Fibroblast of mammary gland (primary cell): ENCODE results near the gene DGKG.

Experiments
- DNase-seq: peaks from one replicate; pipeline ENCODE4 v3.0.0-alpha.2; 2010; ENCODE audit warnings: low read depth
- H3K4me3 ChIP-seq: 2 replicates; pipeline ENCODE4 v1.5.1; 2011; ENCODE audit warnings: low read depth, mild to moderate bottlenecking, low read length, moderate library complexity; ENCODE audit not compliant: control insufficient read depth
- TF ChIP-seq, protein P1 (sequence below): conservative IDR thresholded peaks from 2 replicates; pipeline ENCODE4 v1.5.1; 2011; ENCODE audit warnings: low read depth, low read length, inconsistent platforms; ENCODE audit not compliant: control insufficient read depth, insufficient read depth

Gene DGKG

DNA sequence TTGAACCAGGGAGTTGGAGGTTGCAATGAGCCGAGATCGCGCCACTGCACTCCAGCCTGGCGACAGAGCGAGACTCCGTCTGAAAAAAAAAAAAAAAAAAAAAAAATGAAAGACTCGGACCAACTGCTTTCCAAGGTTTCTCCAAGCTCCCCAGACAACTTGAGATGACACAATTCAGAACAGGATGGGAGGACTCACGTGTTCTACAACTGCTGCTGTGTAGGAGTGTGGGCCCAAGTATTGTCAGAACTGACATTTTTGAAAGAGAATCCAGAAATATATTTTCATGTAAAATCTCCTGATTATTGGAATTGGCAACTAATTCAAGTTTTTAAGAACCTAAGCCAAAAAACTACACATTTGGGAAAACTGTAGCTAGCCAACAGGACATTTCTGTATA lies 143.6 kb downstream of the DGKG start:
- H3K4me3 ChIP-seq: no peak overlapping the region
- TF ChIP-seq, protein P1, sequence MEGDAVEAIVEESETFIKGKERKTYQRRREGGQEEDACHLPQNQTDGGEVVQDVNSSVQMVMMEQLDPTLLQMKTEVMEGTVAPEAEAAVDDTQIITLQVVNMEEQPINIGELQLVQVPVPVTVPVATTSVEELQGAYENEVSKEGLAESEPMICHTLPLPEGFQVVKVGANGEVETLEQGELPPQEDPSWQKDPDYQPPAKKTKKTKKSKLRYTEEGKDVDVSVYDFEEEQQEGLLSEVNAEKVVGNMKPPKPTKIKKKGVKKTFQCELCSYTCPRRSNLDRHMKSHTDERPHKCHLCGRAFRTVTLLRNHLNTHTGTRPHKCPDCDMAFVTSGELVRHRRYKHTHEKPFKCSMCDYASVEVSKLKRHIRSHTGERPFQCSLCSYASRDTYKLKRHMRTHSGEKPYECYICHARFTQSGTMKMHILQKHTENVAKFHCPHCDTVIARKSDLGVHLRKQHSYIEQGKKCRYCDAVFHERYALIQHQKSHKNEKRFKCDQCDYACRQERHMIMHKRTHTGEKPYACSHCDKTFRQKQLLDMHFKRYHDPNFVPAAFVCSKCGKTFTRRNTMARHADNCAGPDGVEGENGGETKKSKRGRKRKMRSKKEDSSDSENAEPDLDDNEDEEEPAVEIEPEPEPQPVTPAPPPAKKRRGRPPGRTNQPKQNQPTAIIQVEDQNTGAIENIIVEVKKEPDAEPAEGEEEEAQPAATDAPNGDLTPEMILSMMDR: no peak
- DNase-seq: no peak

DNA sequence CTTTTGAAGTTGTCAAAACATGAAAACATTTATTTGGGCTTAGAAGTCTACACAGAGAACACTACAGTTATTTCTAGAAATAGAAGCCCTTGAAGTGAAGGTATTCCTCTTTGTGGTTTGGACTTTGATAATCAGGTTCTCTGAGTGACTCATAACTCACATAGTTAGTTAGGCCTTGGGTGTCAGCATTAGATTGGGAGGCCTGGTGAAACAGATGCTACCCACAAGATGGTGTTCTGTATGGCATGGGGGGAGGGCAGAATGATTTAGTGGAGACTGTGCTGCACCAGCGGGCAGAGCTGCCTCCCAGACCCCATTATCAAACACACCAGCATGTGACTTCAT lies 144.2 kb downstream of the DGKG start:
- no peak for DNase-seq

DNA sequence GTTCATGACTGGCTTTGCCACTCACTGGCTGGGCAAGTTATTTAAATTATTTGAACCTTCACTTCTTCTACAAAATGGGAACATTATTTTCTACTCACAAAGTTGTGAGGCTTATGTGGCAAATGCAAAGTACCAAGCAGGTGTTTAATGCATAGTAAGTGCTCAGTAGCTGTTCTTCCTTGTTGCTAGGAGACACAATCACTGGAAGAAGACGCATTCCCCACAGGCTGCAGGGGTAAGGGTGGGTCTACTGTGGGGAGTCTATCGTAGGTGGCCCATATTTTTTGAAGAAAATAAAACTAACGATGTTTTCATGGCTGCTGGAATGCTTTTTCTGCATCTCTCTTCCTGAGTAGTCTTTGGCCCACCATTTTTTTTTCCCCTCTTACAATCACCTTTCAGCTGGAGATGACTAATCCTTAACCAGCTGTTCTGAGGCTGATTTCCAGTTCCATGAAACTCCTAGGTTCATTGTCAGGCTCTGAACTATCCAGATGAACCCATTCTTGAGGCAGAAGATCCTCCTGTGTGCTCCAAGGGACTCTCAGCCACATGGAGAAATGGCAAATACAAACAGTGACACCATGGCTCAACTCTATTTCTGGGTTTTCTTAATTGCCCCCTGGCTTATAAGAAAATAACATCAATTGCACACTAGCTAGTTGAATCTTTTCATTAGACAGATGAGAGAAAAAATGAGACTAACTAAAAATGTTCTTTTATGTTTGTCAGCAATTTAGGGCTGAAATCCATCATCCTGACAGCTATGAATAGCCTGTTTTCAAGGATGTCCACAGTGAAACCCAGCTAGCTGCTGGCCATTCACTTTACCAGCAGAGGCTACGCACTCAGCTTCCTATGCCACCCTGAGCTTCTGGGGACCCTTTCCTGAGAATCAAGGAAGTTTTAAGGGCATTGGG lies 144.9 kb downstream of the DGKG start:
- TF ChIP-seq, protein P1: no peak
- peak; percentile 14 for DNase-seq
- H3K4me3 ChIP-seq: no peak overlapping the region

More for the DNA sequence above, 144.2 kb downstream of the DGKG start:
- H3K4me3 ChIP-seq: no peak overlapping the region
- TF ChIP-seq, protein P1: no peak

DNA sequence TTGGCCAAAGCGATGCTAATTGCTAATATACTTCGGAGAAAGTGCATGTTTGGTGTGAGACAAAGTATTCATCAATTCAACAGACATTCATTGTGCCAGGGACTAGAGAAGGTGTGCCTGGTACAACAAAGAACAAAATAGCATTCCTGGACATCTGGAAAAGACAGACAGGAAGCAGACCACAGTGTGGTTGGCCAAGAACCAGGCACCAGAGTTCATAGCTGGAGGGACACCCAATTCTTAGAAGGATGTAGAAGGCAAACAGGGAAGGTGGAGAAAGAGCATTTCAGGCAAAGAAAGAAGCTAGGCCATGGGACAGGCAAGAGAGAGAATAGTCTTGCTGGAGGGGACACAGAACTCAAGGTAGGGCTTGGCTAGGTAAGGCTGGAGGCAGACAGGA lies 147.4 kb downstream of the DGKG start:
- peak; percentile 40 for DNase-seq
- H3K4me3 ChIP-seq: no peak overlapping the region
- TF ChIP-seq, protein P1: no peak

DNA sequence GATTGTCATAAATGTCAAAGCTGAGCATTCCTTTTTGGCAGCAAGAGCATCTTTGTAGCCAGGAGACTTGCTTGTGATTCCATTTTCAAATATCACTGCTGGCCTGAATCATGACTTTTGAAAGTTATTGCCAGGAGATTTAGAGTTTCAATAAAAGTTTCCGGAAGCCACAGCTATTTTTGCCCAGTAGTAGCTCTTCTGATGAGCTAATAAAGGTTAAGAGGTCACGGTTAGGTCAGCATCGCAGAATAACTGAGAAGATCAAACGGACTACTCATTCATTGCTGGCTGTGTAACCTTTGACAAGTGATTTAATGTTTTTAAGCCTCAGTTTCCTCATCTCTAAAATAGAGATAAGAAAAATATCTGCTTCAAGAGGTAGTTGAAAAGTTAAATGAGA lies 148.1 kb downstream of the DGKG start:
- H3K4me3 ChIP-seq: no peak overlapping the region
- TF ChIP-seq, protein P1: no peak
- DNase-seq: peak; percentile 50

DNA sequence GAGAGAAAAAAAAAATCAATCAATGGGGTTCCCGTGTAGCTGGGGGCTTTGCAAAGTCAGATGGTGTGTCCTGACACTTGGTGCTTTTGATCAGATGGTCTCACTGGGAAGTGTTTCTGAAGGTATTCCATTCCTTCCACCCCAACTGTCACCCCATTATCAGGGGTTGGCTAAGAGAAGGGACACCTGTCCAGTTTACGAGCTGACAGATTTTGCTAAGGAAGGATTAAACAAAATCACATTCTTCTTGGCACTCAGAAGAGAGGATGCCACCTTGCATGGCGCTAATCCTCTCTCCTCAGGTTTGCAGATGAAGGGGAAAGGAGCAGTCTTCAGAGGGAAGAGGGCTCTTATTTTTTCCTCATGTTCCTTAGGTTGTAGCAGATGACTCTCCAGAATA lies 149.4 kb downstream of the DGKG start:
- H3K4me3 ChIP-seq: no peak overlapping the region
- no peak for DNase-seq
- TF ChIP-seq, protein P1: no peak
